Activated T-cell treated with anti-CD3 and anti-CD28 coated beads, Interleukin-2, amount 50 U/mL, for 24 hours (primary cell): ENCODE results near the gene CCND1.

ENCODE experiments used
- DNase-seq: peaks from one replicate; pipeline ENCODE4 v3.0.0-alpha.2; 2020
- H3K27ac Mint-ChIP-seq: 2 replicates; pipeline ENCODE4 v1.8.0; 2020; ENCODE audit warnings: mild to moderate bottlenecking, mixed read lengths
- H3K27me3 Mint-ChIP-seq: 2 replicates; pipeline ENCODE4 v1.8.0; 2020; ENCODE audit warnings: mixed read lengths
- H3K36me3 Mint-ChIP-seq: 2 replicates; pipeline ENCODE4 v1.8.0; 2020; ENCODE audit warnings: low read depth, mixed read lengths
- H3K4me1 Mint-ChIP-seq: 2 replicates; pipeline ENCODE4 v1.8.0; 2020; ENCODE audit warnings: low read depth, mixed read lengths
- H3K4me3 Mint-ChIP-seq: 2 replicates; pipeline ENCODE4 v1.8.0; 2020; ENCODE audit warnings: mild to moderate bottlenecking, moderate library complexity, mixed read lengths
- H3K9me3 Mint-ChIP-seq: 2 replicates; pipeline ENCODE4 v1.8.0; 2020; ENCODE audit warnings: mixed read lengths

CCND1 gene

DNA sequence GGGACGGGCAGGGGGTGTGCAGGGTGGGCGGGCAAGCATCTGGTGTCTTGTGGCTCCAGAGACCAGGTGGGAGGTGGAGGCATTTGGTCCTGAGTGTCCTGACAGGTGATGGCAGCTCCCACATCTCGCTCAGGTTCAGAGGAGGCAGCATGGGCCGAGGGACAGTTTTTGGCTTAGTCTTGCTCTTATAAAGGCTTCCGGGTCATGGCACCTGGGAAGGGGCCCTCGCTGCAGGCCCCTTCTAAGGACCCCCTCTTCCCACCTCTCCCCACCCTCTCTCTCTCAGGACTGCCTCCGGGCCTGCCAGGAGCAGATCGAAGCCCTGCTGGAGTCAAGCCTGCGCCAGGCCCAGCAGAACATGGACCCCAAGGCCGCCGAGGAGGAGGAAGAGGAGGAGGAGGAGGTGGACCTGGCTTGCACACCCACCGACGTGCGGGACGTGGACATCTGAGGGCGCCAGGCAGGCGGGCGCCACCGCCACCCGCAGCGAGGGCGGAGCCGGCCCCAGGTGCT is 9.9 kb downstream of the CCND1 start:
- Mint-ChIP-seq H3K27me3 (no peaks in the 10 kb centered on the region), H3K36me3 (peaks cover 10% of the 10 kb centered on the region), H3K9me3 (no peaks in the 10 kb centered on the region), H3K4me3 (no peak overlapping the region), H3K4me1 (no peaks in the 10 kb centered on the region), H3K27ac (no peak overlapping the region)
- DNase-seq: no peak

DNA sequence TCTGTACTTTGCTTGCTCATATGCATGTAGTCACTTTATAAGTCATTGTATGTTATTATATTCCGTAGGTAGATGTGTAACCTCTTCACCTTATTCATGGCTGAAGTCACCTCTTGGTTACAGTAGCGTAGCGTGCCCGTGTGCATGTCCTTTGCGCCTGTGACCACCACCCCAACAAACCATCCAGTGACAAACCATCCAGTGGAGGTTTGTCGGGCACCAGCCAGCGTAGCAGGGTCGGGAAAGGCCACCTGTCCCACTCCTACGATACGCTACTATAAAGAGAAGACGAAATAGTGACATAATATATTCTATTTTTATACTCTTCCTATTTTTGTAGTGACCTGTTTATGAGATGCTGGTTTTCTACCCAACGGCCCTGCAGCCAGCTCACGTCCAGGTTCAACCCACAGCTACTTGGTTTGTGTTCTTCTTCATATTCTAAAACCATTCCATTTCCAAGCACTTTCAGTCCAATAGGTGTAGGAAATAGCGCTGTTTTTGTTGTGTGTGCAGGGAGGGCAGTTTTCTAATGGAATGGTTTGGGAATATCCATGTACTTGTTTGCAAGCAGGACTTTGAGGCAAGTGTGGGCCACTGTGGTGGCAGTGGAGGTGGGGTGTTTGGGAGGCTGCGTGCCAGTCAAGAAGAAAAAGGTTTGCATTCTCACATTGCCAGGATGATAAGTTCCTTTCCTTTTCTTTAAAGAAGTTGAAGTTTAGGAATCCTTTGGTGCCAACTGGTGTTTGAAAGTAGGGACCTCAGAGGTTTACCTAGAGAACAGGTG is 11.1 kb downstream of the CCND1 start:
- Mint-ChIP-seq H3K27me3 (no peaks in the 10 kb centered on the region), H3K36me3 (peaks cover 10% of the 10 kb centered on the region), H3K4me3 (no peak overlapping the region), H3K27ac (no peak overlapping the region), H3K4me1 (peaks cover 3% of the 10 kb centered on the region), H3K9me3 (no peaks in the 10 kb centered on the region)
- DNase-seq: no peak

DNA sequence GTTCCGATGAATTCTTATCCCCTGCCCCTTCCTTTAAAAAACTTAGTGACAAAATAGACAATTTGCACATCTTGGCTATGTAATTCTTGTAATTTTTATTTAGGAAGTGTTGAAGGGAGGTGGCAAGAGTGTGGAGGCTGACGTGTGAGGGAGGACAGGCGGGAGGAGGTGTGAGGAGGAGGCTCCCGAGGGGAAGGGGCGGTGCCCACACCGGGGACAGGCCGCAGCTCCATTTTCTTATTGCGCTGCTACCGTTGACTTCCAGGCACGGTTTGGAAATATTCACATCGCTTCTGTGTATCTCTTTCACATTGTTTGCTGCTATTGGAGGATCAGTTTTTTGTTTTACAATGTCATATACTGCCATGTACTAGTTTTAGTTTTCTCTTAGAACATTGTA is 12.0 kb downstream of the CCND1 start:
- Mint-ChIP-seq H3K27me3 (no peaks in the 10 kb centered on the region), H3K4me1 (peaks cover 3% of the 10 kb centered on the region), H3K4me3 (no peak overlapping the region), H3K9me3 (no peaks in the 10 kb centered on the region), H3K36me3 (peaks cover 10% of the 10 kb centered on the region), H3K27ac (no peak overlapping the region)
- no peak for DNase-seq

DNA sequence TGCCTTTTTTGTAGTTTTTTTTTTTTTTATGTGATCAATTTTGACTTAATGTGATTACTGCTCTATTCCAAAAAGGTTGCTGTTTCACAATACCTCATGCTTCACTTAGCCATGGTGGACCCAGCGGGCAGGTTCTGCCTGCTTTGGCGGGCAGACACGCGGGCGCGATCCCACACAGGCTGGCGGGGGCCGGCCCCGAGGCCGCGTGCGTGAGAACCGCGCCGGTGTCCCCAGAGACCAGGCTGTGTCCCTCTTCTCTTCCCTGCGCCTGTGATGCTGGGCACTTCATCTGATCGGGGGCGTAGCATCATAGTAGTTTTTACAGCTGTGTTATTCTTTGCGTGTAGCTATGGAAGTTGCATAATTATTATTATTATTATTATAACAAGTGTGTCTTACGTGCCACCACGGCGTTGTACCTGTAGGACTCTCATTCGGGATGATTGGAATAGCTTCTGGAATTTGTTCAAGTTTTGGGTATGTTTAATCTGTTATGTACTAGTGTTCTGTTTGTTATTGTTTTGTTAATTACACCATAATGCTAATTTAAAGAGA is 12.5 kb downstream of the CCND1 start:
- H3K36me3 Mint-ChIP-seq: peaks cover 8% of the 10 kb centered on the region
- DNase-seq: no peak
- H3K9me3 Mint-ChIP-seq: no peaks in the 10 kb centered on the region
- no peaks in the 10 kb centered on the region for H3K27me3 Mint-ChIP-seq
- H3K4me1 Mint-ChIP-seq: peaks cover 3% of the 10 kb centered on the region
- no peak overlapping the region for H3K4me3 Mint-ChIP-seq
- H3K27ac Mint-ChIP-seq: no peak overlapping the region

DNA sequence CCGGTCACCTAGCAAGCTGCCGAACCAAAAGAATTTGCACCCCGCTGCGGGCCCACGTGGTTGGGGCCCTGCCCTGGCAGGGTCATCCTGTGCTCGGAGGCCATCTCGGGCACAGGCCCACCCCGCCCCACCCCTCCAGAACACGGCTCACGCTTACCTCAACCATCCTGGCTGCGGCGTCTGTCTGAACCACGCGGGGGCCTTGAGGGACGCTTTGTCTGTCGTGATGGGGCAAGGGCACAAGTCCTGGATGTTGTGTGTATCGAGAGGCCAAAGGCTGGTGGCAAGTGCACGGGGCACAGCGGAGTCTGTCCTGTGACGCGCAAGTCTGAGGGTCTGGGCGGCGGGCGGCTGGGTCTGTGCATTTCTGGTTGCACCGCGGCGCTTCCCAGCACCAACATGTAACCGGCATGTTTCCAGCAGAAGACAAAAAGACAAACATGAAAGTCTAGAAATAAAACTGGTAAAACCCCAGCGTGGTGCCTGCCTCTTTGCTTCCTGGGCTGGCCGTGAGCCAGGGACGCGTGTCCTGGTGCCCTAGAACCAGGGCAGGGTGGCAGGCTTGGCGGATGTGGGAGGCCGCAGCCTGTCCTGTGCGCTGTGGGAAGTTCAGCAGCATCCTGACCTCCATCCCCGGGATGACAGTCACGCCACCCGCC is 13.2 kb downstream of the CCND1 start:
- Mint-ChIP-seq H3K36me3 (peaks cover 8% of the 10 kb centered on the region), H3K27ac (no peak overlapping the region), H3K4me3 (no peak overlapping the region), H3K27me3 (no peaks in the 10 kb centered on the region), H3K4me1 (peaks cover 3% of the 10 kb centered on the region), H3K9me3 (no peaks in the 10 kb centered on the region)
- no peak for DNase-seq

DNA sequence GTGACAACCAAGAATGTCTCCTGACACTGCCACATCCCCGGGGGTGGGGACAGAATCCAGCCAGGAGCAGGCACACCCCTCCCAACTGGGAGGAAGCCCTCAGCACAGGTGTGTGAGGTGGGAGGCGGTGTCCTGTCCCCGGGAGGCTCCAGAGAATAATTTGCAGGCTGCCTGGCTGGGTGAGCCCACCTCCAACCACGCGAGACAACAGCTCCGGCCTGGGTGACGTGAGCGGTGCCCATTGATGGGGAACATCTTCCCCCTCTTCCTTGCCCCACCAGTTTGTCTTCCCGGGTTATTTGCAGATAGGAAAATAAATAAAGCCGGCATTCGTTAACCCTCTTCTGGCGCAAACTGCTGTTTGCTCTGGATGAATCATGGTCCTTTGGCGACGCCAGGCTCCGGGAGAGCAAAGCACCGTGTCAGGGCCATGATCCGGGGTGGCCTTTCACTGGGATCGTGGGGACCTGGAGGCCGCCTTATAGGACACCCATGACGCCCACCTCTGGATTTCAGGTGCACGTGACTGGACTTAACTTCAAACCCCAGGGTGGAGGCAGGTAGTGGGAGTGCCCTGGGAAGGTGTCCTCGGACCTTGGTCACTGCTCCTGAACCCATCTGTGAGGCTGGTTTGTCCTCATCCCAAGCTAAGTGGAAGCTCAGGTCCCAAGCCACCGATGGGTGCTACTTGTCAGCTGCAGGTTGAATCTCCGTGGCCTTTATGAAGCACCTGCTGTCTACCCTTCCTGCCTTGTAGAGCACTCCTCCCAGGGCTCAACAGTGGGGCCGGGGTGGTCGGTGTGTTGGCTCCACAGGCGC is 13.9 kb downstream of the CCND1 start:
- DNase-seq: no peak

DNA sequence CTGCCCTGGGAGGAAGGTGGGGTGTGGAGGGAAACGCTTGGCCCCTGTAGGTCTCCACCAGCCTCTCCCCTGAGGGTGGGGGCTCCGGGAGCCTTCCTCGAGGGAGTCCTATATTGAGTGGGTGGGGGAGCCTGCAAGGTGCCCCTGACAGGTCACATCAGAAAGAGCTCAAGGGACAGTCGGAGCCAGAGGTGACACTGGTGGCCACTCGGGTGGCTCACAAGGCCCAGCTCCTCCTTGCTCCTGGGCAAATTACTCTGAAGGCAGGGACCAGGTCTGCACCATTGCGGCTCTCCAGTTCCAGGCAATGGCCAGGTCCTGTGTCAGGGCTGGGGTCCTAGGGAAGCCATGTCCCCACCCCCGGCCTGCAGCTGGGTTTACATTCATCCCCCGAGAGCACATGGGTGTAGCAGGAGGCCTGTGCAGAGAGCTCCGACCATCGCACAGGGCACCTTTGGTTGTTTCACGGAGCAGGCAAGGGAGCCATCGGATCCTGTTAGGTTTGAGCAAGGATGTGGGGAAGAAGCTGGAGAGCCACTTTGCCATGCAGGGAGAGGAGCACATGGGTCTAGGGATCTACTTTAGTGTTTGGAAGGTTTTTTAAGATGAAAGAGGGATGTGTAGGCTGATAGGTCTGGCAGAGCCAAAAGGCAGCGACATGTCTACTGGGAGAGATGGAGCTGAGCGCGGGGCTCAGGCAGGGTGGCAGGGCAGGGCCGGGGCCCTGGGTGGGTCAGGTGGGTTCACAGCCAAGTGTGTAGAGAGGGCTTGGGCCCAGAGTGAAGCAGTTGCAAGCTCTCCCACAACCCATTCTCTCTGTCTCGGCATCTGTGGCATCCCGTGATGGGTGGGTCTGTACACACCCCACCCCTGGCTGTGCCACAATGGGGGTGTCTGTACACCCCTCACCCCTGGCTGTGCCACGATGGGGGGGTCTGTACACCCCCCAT is 14.8 kb downstream of the CCND1 start:
- peaks cover 14% of the 10 kb centered on the region for H3K36me3 Mint-ChIP-seq
- H3K4me1 Mint-ChIP-seq: peaks cover 3% of the 10 kb centered on the region
- H3K4me3 Mint-ChIP-seq: no peak overlapping the region
- H3K9me3 Mint-ChIP-seq: no peaks in the 10 kb centered on the region
- H3K27ac Mint-ChIP-seq: no peak overlapping the region
- H3K27me3 Mint-ChIP-seq: no peaks in the 10 kb centered on the region
- DNase-seq: no peak

More for the DNA sequence above, 13.9 kb downstream of the CCND1 start:
- peaks cover 3% of the 10 kb centered on the region for H3K4me1 Mint-ChIP-seq
- peaks cover 10% of the 10 kb centered on the region for H3K36me3 Mint-ChIP-seq
- no peaks in the 10 kb centered on the region for H3K27me3 Mint-ChIP-seq
- H3K27ac Mint-ChIP-seq: no peak overlapping the region
- H3K9me3 Mint-ChIP-seq: no peaks in the 10 kb centered on the region
- no peak overlapping the region for H3K4me3 Mint-ChIP-seq

DNA sequence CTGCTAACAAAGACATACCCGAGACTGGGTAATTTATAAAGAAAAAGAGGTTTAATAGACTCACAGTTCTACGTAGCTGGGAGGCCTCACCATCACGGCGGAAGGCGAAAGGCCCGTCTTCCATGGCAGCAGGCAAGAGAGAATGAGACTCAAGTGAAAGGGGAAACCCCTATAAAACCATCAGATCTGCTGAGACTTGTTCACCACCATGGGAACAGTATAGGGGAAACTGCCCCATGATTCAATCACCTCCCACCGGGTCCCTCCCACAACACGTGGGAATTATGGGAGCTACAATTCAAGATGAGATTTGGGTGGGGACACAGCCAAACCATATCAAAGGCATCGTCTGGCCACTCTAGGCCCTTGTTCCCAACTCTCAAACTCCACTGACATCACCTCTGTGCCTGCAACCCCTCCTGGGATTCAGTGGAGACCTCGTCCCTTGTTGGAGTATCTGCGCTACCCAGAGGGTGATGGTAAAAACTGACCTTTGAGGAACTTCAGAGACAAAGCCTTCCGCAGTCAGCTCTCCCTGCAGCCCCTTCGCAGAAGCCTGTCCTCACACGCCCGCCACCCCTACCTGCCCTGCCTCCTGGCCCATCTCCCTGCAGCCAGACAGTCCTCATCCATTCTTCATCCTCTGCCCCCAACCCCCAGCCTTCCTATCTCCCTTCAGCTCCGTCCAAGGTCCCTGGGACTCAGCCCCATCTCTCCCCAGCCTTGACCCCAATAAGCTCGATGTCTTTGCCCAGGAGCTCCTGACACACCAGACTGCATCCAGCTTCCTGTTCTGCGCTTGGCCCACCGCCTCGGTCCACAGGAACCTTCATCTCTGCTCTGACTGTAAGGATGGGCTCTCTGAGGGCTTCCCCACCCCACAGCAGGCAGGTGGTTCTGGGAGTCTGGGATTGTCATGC is 15.8 kb downstream of the CCND1 start:
- H3K27ac Mint-ChIP-seq: no peak overlapping the region
- H3K4me3 Mint-ChIP-seq: no peak overlapping the region
- peaks cover 3% of the 10 kb centered on the region for H3K4me1 Mint-ChIP-seq
- no peaks in the 10 kb centered on the region for H3K27me3 Mint-ChIP-seq
- no peaks in the 10 kb centered on the region for H3K9me3 Mint-ChIP-seq
- no peak for DNase-seq
- H3K36me3 Mint-ChIP-seq: peaks cover 16% of the 10 kb centered on the region

DNA sequence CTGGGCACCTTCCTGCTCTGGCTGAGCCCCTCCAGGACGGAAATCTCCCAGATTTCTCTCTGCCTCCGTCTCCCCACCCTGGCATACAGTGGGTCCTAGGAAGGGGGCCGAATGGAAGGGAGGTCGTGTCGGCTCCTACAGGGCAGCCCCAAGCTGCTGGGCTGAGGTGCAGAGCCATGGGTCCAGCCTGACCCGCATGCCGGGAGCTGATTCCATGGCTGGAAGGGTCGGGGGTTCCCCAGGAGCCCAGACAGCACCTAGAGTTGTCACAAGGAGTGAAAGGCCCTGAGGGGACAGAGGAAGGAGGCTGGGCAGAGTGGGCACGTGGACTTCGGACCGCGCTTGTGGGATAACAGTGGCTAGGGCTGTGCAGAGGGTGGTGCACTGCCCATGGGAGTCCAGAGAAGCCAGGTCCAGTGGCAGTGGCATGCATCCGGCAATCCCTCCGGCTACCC is 16.5 kb downstream of the CCND1 start:
- Mint-ChIP-seq H3K4me1 (peaks cover 3% of the 10 kb centered on the region), H3K27me3 (no peaks in the 10 kb centered on the region), H3K36me3 (peaks cover 17% of the 10 kb centered on the region), H3K9me3 (no peaks in the 10 kb centered on the region), H3K27ac (no peak overlapping the region), H3K4me3 (no peak overlapping the region)
- no peak for DNase-seq

DNA sequence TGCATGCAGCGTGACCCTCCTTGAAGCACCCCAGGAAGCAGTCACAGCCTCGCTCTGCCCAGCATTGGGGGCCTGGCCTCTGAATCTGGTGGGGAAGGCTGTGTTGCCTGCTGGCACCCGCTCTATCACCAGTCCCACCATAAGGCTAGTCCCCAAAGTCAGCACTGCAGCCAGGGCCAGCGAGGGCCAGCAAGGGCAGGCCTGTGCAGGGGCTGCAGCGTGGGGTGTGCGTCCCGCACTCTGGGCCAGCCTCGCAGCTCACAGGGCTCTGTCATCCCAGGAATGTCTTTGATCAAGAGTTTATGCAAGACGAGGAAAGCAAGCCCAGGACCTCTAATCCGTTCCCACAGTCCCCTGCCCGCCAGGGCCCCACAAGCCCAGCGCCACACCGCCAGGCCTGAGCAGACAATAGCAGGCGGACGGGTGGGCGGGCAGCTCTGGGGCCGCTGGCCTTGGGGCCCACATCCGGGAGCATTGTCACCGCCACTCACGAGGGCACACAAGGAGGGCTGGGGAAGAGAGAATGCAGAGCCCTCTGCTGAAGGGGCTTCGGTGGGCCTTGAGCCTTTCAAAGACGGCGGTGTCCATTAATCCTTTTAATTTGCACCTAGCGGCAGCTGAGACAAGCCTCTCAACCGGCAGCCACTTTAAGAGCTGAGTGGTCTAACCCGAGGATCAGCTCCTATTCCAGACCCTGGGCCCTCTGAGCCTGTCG is 17.1 kb downstream of the CCND1 start:
- Mint-ChIP-seq H3K27ac (no peak overlapping the region), H3K36me3 (peaks cover 23% of the 10 kb centered on the region), H3K4me1 (peaks cover 3% of the 10 kb centered on the region), H3K27me3 (no peaks in the 10 kb centered on the region), H3K9me3 (no peaks in the 10 kb centered on the region), H3K4me3 (no peak overlapping the region)
- DNase-seq: no peak

DNA sequence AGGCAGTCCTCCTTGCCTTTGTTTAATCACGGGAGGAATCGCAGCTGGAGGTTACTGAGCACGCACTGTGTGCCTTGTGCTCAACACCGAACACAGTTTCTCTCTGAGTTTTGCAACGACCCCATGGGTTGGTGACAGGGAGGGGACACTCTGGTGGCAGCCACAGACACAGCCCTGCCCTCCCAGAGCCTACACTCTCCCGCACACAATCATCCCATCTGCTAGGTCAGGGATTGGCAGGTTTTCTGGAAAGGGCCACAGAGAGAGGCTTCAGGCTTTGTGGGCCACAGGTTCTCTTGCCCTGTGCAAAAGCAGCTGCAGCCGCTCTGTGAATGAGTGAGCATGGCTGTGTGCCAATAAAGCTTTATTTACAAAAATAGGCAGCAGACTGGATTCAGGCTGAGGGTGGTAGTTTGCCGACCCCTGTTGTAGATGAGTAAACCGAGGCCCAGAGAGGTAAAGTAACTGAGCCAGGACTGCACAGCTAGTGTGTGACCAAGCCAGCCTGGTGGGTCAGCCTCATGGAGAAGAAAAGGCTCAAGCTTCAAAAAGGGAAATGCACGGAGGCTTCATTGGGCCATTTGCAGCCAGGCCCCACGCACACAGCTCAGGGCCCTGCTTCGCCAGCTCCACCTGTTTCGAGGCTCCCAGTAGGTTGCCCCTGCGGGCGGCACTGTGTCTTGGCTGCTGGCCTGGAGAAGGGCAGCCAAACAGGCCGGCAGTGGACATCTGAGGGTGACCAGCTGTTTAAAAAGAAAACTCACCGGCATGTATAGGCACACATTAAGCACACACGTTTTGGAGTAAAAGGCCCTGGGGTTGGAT is 17.9 kb downstream of the CCND1 start:
- Mint-ChIP-seq H3K4me3 (no peak overlapping the region), H3K27ac (no peak overlapping the region), H3K36me3 (peaks cover 27% of the 10 kb centered on the region)

DNA sequence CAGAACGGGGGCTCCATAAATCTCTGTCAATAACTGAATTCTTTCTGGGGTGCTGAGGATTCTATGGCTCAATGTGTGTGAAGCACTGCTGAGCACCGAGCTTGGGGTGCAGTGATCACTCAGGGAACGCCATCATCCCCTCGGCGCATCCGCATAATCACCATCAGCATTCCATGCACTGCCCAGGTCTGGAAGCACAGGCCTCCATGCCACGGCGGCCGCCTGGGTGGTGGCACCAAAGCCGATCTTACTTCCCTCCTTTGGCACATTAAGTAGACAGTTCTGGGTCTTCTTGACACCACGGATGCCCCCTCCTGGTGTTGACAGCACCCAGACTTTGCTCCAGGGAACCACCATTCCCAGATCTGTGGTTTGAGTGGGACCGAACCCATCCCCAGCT is 18.6 kb downstream of the CCND1 start:
- Mint-ChIP-seq H3K36me3 (peaks cover 35% of the 10 kb centered on the region), H3K27ac (no peak overlapping the region), H3K4me1 (peaks cover 3% of the 10 kb centered on the region), H3K9me3 (no peaks in the 10 kb centered on the region), H3K4me3 (no peak overlapping the region), H3K27me3 (no peaks in the 10 kb centered on the region)
- no peak for DNase-seq

More for the DNA sequence above, 17.9 kb downstream of the CCND1 start:
- no peaks in the 10 kb centered on the region for H3K27me3 Mint-ChIP-seq
- no peak for DNase-seq
- H3K4me1 Mint-ChIP-seq: peaks cover 3% of the 10 kb centered on the region
- no peaks in the 10 kb centered on the region for H3K9me3 Mint-ChIP-seq
